Natural killer cell (primary cell): ENCODE data around the gene MYLK3. TPM values are rescaled to one million over a fixed set of nuclear protein-coding genes. Genes with fewer than 3 reads are reported as not detected.

Experiments used
- ATAC-seq, 3 donors: fragments of 150-1000 bp in 2 of 3; fragments of 200-7000 bp in 1 of 3; cut with Tn5 transposase; 1 replicate in 1 of 3; 2 replicates in 2 of 3; pipeline ENCODE4 v1.10.0; 2021; ENCODE audit warnings: mild to moderate bottlenecking in 2 of 3, moderate library complexity in 2 of 3
- DNase-seq, 2 donors: peaks; one replicate each; pipeline versions ENCODE4 v3.0.0 to v3.0.0-alpha.2; 2013 to 2021; ENCODE audit warnings: mixed read lengths in 1 of 2
- H3K27ac ChIP-seq: one replicate; pipeline ENCODE4 v1.5.1; 2013; ENCODE audit warnings: mild to moderate bottlenecking, low read length
- H3K27me3 ChIP-seq: one replicate; pipeline ENCODE4 v1.6.1; 2013; ENCODE audit warnings: low read length; ENCODE audit not compliant: control insufficient read depth, insufficient read depth
- H3K36me3 ChIP-seq: one replicate; pipeline ENCODE4 v1.6.1; 2013; ENCODE audit warnings: low read length; ENCODE audit not compliant: control insufficient read depth, insufficient read depth
- H3K4me1 ChIP-seq: one replicate; pipeline ENCODE4 v1.6.1; 2013; ENCODE audit warnings: low read length; ENCODE audit not compliant: control insufficient read depth, insufficient read depth
- H3K4me3 ChIP-seq: one replicate; pipeline ENCODE4 v1.5.1; 2013; ENCODE audit warnings: low read length
- H3K9me3 ChIP-seq: one replicate; pipeline ENCODE4 v1.6.1; 2013; ENCODE audit warnings: low read length; ENCODE audit not compliant: control insufficient read depth, insufficient read depth
- H3K27ac Mint-ChIP-seq, 2 donors: one replicate each; pipeline ENCODE4 v1.8.0; 2022; ENCODE audit warnings: mild to moderate bottlenecking in 2 of 2, mixed read lengths in 2 of 2, moderate library complexity in 1 of 2
- H3K27me3 Mint-ChIP-seq, 2 donors: one replicate each; pipeline ENCODE4 v1.8.0; 2022; ENCODE audit warnings: low read depth in 2 of 2, mixed read lengths in 2 of 2
- H3K36me3 Mint-ChIP-seq: one replicate; pipeline ENCODE4 v1.8.0; 2022; ENCODE audit warnings: mixed read lengths
- H3K4me1 Mint-ChIP-seq, 2 donors: one replicate each; pipeline ENCODE4 v1.8.0; 2022; ENCODE audit warnings: mixed read lengths in 2 of 2
- H3K4me3 Mint-ChIP-seq: one replicate; pipeline ENCODE4 v1.8.0; 2022; ENCODE audit warnings: mild to moderate bottlenecking, moderate library complexity, mixed read lengths
- H3K9me3 Mint-ChIP-seq, 2 donors: one replicate each; pipeline ENCODE4 v1.8.0; 2022; ENCODE audit warnings: mixed read lengths in 2 of 2
- WGBS: methylation state at CpG from one replicate; pipeline ENCODE4 v1.1.7; 2013; ENCODE audit warnings: missing lambda C conversion rate; ENCODE audit not compliant: insufficient coverage; 5-methylcytosine and 5-hydroxymethylcytosine counted together
- intact Hi-C: fragments of 100-400 bp; cut with micrococcal nuclease; formaldehyde crosslinking; loops from one replicate; pipeline ENCODE4 v1.14.2; 2022
- total RNA-seq, 4 donors: library from RNA; stranded (reverse); fragments of 120-200 nt in 1 of 4; gene quantifications; one replicate each; pipeline versions ENCODE4 v1.2.3 to v1.2.4, GENCODE V29; 2013 to 2022
- TF ChIP-seq, protein P1 (sequence below): fragments of 200-600 bp; IDR thresholded peaks from one replicate; pipeline ENCODE4 v1.8.0; 2022; ENCODE audit warnings: antibody characterized with exemption

The MYLK3 gene
- total RNA-seq, 3 donors from 2014 or later (not counting 1 experiment from before 2014, with no cell fraction given) = 0.42 to 0.73 TPM; not detected in 1

- no peak for DNase-seq
- no peaks in the 10 kb centered on the region for H3K4me1 Mint-ChIP-seq
- no peak overlapping the region for H3K27ac Mint-ChIP-seq
- H3K27me3 Mint-ChIP-seq = peaks cover 3 to 6% of the 10 kb centered on the region in 2 donors
- no peaks in the 10 kb centered on the region for H3K36me3 ChIP-seq
- H3K36me3 Mint-ChIP-seq = no peaks in the 10 kb centered on the region
- ATAC-seq = no peak
- H3K4me3 Mint-ChIP-seq = no peak overlapping the region
- WGBS = 22% methylated on average over 6 of the region's 6 CpGs
- no peaks in the 10 kb centered on the region for H3K9me3 ChIP-seq
- TF ChIP-seq, protein P1, sequence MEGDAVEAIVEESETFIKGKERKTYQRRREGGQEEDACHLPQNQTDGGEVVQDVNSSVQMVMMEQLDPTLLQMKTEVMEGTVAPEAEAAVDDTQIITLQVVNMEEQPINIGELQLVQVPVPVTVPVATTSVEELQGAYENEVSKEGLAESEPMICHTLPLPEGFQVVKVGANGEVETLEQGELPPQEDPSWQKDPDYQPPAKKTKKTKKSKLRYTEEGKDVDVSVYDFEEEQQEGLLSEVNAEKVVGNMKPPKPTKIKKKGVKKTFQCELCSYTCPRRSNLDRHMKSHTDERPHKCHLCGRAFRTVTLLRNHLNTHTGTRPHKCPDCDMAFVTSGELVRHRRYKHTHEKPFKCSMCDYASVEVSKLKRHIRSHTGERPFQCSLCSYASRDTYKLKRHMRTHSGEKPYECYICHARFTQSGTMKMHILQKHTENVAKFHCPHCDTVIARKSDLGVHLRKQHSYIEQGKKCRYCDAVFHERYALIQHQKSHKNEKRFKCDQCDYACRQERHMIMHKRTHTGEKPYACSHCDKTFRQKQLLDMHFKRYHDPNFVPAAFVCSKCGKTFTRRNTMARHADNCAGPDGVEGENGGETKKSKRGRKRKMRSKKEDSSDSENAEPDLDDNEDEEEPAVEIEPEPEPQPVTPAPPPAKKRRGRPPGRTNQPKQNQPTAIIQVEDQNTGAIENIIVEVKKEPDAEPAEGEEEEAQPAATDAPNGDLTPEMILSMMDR = no peak
- no peak overlapping the region for H3K27ac ChIP-seq
- no peaks in the 10 kb centered on the region for H3K9me3 Mint-ChIP-seq
- no peak overlapping the region for H3K4me3 ChIP-seq
- H3K27me3 ChIP-seq = no peaks in the 10 kb centered on the region
- intact Hi-C loops = no loop called here
- peaks cover 4% of the 10 kb centered on the region for H3K4me1 ChIP-seq
Observed at GRCh38 chr16:46715769-46716305, 32.3 kb downstream of the MYLK3 start.

DNA sequence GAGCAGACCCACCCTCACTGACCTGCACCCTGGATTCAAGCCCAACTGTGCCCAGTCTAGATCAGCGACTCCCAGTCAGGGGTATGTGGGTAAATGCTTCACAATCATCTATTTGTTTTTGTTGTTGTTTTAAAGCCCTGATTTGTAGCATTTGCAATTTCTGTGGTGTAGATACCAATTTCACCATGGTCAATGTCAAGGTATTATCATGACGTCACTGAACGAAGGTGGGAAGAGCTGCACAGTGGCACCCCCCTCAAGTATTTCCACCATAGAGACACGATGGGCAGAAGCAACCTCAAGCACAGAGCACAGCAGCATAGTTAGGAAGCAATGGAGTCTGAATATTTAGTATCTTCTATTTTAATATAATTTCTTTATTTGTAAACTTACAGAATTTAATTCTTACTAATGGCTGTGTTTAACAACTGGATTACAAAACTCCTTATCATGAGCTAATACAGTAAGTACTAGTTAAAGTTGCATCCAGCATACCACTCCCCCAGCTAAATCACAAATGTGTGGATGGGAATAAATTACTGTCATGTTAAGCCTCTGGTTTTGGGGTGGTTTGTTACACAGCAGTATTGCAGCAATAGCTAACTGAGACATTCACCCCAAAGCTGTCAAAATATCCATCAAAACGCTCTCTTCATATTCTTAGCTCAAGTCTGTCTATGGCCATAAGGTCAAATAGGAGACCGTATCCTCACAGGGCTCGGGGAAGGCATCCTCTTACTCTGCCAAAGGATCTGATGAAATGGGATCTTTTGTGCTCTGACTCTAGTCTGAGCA, 33.1 kb downstream of the MYLK3 start:
- no peak overlapping the region for H3K4me3 Mint-ChIP-seq
- intact Hi-C loops = no loop called here
- ATAC-seq = no peak

DNA sequence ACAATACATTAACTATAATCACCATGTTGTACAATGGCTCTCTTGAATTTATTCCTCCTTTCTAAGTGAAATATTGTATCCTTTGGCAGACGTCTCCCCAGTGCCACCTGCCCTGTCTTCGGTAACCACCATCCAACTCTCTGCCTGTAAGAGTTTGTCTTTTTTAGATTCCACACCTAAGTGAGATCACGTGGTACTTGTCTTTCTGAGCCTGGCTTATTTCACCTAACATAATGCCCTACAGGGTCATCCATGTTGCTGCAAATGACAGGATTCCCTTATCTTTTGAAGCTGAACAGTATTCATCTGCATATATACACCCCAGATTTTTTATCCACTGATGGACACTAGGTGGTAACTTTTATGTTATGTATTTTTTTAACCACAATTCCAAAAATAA, 34.5 kb downstream of the MYLK3 start:
- H3K36me3 Mint-ChIP-seq = no peaks in the 10 kb centered on the region
- DNase-seq = no peak
- TF ChIP-seq, protein P1 = no peak
- Histone ChIP-seq H3K9me3 (no peaks in the 10 kb centered on the region), H3K36me3 (no peaks in the 10 kb centered on the region), H3K4me3 (no peak overlapping the region), H3K27me3 (no peaks in the 10 kb centered on the region), H3K4me1 (peaks cover 4% of the 10 kb centered on the region), H3K27ac (no peak overlapping the region)
- H3K9me3 Mint-ChIP-seq = no peaks in the 10 kb centered on the region
- no peak overlapping the region for H3K27ac Mint-ChIP-seq
- WGBS = 78% methylated on average over 3 of the region's 3 CpGs
- H3K27me3 Mint-ChIP-seq = peaks cover 3 to 6% of the 10 kb centered on the region in 2 donors
- ATAC-seq = no peak
- intact Hi-C loops = no loop called here
- no peaks in the 10 kb centered on the region for H3K4me1 Mint-ChIP-seq
- H3K4me3 Mint-ChIP-seq = no peak overlapping the region

More for the DNA sequence above, 33.1 kb downstream of the MYLK3 start:
- Mint-ChIP-seq H3K27ac (no peak overlapping the region), H3K27me3 (peaks cover 3 to 6% of the 10 kb centered on the region in 2 donors), H3K9me3 (no peaks in the 10 kb centered on the region), H3K36me3 (no peaks in the 10 kb centered on the region), H3K4me1 (no peaks in the 10 kb centered on the region)
- Histone ChIP-seq H3K36me3 (no peaks in the 10 kb centered on the region), H3K9me3 (no peaks in the 10 kb centered on the region), H3K4me1 (peaks cover 4% of the 10 kb centered on the region), H3K27me3 (no peaks in the 10 kb centered on the region), H3K4me3 (no peak overlapping the region), H3K27ac (no peak overlapping the region)
- 85% methylated on average over 6 of the region's 7 CpGs for WGBS
- TF ChIP-seq, protein P1 = no peak
- no peak for DNase-seq
